Right kidney (tissue), 1 donor: ENCODE data around the gene FSCN2.

Experiments used
- DNase-seq: peaks from one replicate; pipeline ENCODE4 v3.0.0-alpha.2; 2016

Gene FSCN2

GRCh38 chr17:81512562-81513371 is 15.4 kb upstream of the FSCN2 start, which contains the start of gene ACTG1:
Gene ACTG1 (minus strand): TSS chr17:81512799. CDS start chr17:81512354, 445 bp downstream.
- DNase-seq: peak; percentile 83

- DNase-seq: peak; percentile 88
These were observed 14.8 kb upstream of the FSCN2 start for GRCh38 chr17:81513372-81513752.

GRCh38 chr17:81513753-81514488 is 14.3 kb upstream of the FSCN2 start:
- DNase-seq: peak; percentile 88

- no peak for DNase-seq
These were observed 13.8 kb upstream of the FSCN2 start for GRCh38 chr17:81514489-81514738.

- peak; percentile 79 for DNase-seq
These were observed 13.2 kb upstream of the FSCN2 start for GRCh38 chr17:81514739-81515529.

- DNase-seq: peak; percentile 44
These were observed 12.6 kb upstream of the FSCN2 start for GRCh38 chr17:81515530-81516041.

GRCh38 chr17:81516439-81516838 is 11.7 kb upstream of the FSCN2 start:
- DNase-seq: no peak

- DNase-seq: no peak
These were observed 11.2 kb upstream of the FSCN2 start for GRCh38 chr17:81517009-81517338.

- no peak for DNase-seq
These were observed 10.7 kb upstream of the FSCN2 start for GRCh38 chr17:81517339-81518112.

GRCh38 chr17:81518113-81518784 is 9.9 kb upstream of the FSCN2 start:
- DNase-seq: peak; percentile 70

- DNase-seq: peak; percentile 66
These were observed 9.3 kb upstream of the FSCN2 start for GRCh38 chr17:81518785-81519283.

- DNase-seq: peak; percentile 65
These were observed 8.7 kb upstream of the FSCN2 start for GRCh38 chr17:81519284-81520020.

GRCh38 chr17:81520021-81520901 is 7.9 kb upstream of the FSCN2 start:
- DNase-seq: no peak

- DNase-seq: peak; percentile 70
These were observed 5.4 kb upstream of the FSCN2 start for GRCh38 chr17:81522491-81523401.

GRCh38 chr17:81523402-81524038 is 4.7 kb upstream of the FSCN2 start:
- DNase-seq: no peak

- no peak for DNase-seq
These were observed 3.9 kb upstream of the FSCN2 start for GRCh38 chr17:81524039-81524864.

GRCh38 chr17:81524865-81525159 is 3.4 kb upstream of the FSCN2 start:
- DNase-seq: no peak
